Muscle of back (tissue), 11 donors: ENCODE measurements around the gene UBAC2. TPM values are rescaled to one million over a fixed set of nuclear protein-coding genes. Genes with fewer than 3 reads are reported as not detected.
"Not testable (repeated sequence)": the region's sequence is repeated elsewhere in the genome, so short reads cannot be mapped to it uniquely, and the experiment has no call there.

ENCODE experiments used
- DNase-seq, 3 donors: peaks; one replicate each; pipeline versions ENCODE4 v3.0.0 to v3.0.0-alpha.2; 2013
- polyA plus RNA-seq, 10 donors: library from polyadenylated mRNA; unstranded; fragments of 120-200 nt; gene quantifications; one replicate each; pipeline ENCODE4 v1.2.1, GENCODE V29; 2013; ENCODE audit not compliant: insufficient read length in 10 of 10

Gene UBAC2
- polyA plus RNA-seq, 10 donors: 70.5 to 93.7 (median 80.4) TPM

GRCh38 chr13:99391781-99392469 is 191.3 kb downstream of the UBAC2 start:
- no peak for DNase-seq

- no peak for DNase-seq
Measured at GRCh38 chr13:99392470-99393135, 191.9 kb downstream of the UBAC2 start.

GRCh38 chr13:99393391-99393790 is 192.7 kb downstream of the UBAC2 start:
- DNase-seq: not testable (repeated sequence)

- DNase-seq: no peak
Measured at GRCh38 chr13:99393791-99394735, 193.4 kb downstream of the UBAC2 start.

GRCh38 chr13:99395436-99395835 is 194.8 kb downstream of the UBAC2 start:
- DNase-seq: no peak

GRCh38 chr13:99396446-99396845 is 195.8 kb downstream of the UBAC2 start:
- no peak for DNase-seq

- no peak for DNase-seq
Measured at GRCh38 chr13:99398071-99398470, 197.4 kb downstream of the UBAC2 start.

GRCh38 chr13:99398916-99399622 is 198.4 kb downstream of the UBAC2 start:
- no peak for DNase-seq

GRCh38 chr13:99399623-99399974 is 198.9 kb downstream of the UBAC2 start:
- DNase-seq: no peak

- no peak for DNase-seq
Measured at GRCh38 chr13:99403458-99403971, 202.9 kb downstream of the UBAC2 start.

GRCh38 chr13:99404005-99404755 is 203.5 kb downstream of the UBAC2 start:
- no peak for DNase-seq

GRCh38 chr13:99405966-99406365 is 205.3 kb downstream of the UBAC2 start:
- no peak for DNase-seq

- DNase-seq: peak in 2 of 3 donors; percentile 16 to 42
Measured at GRCh38 chr13:99406799-99407201, 206.1 kb downstream of the UBAC2 start.

GRCh38 chr13:99407906-99408702 is 207.4 kb downstream of the UBAC2 start:
- DNase-seq: no peak

- DNase-seq: no peak
Measured at GRCh38 chr13:99408703-99409000, 208.0 kb downstream of the UBAC2 start.

GRCh38 chr13:99409461-99410083 is 208.9 kb downstream of the UBAC2 start:
- DNase-seq: not testable (repeated sequence)

- not testable (repeated sequence) for DNase-seq
Measured at GRCh38 chr13:99410646-99411475, 210.2 kb downstream of the UBAC2 start.

GRCh38 chr13:99412856-99413255 is 212.2 kb downstream of the UBAC2 start:
- DNase-seq: no peak
